Loucy (cell line): Measurements from ENCODE around the gene NCLN.
A peak's percentile ranks its signal among the peaks of the same experiment; 100 is the strongest.

Source experiments
- H2AFZ ChIP-seq: fragments of 200-600 bp; sonication (generic); 2 replicates; pipeline ENCODE4 v1.6.0; 2016; ENCODE audit warnings: antibody characterized with exemption, mild to moderate bottlenecking, low read length, moderate library complexity
- H3F3A ChIP-seq: fragments of 200-600 bp; 2 replicates; pipeline ENCODE4 v1.6.0; 2016; ENCODE audit warnings: antibody characterized with exemption, low read depth, mild to moderate bottlenecking
- H3K27me3 ChIP-seq: fragments of 200-600 bp; sonication (generic); 2 replicates; pipeline ENCODE4 v1.6.1; 2014; ENCODE audit warnings: low read length, mild to moderate bottlenecking; ENCODE audit not compliant: insufficient read depth, poor library complexity, severe bottlenecking
- H3K36me3 ChIP-seq: fragments of 200-600 bp; sonication (generic); 2 replicates; pipeline ENCODE4 v1.6.1; 2016; ENCODE audit warnings: low read length; ENCODE audit not compliant: insufficient read depth
- H3K4me1 ChIP-seq: fragments of 200-600 bp; sonication (generic); 2 replicates; pipeline ENCODE4 v1.5.1; 2014; ENCODE audit warnings: low read length, mild to moderate bottlenecking; ENCODE audit not compliant: insufficient read depth, poor library complexity, severe bottlenecking
- H3K4me2 ChIP-seq: fragments of 200-600 bp; sonication (generic); 2 replicates; pipeline ENCODE4 v1.6.0; 2014; ENCODE audit warnings: antibody characterized with exemption, low read length, low read depth, mild to moderate bottlenecking; ENCODE audit not compliant: poor library complexity, severe bottlenecking
- H3K4me3 ChIP-seq: fragments of 200-600 bp; sonication (generic); 2 replicates; pipeline ENCODE4 v1.5.1; 2014; ENCODE audit warnings: low read length, mild to moderate bottlenecking, mixed read lengths; ENCODE audit not compliant: poor library complexity, severe bottlenecking
- H3K79me2 ChIP-seq: fragments of 200-600 bp; sonication (generic); 2 replicates; pipeline ENCODE4 v1.6.1; 2014; ENCODE audit warnings: low read length; ENCODE audit not compliant: insufficient read depth
- H3K9ac ChIP-seq: fragments of 200-600 bp; sonication (generic); 2 replicates; pipeline ENCODE4 v1.6.0; 2014; ENCODE audit warnings: mild to moderate bottlenecking, low read depth, low read length, moderate library complexity; ENCODE audit not compliant: poor library complexity, severe bottlenecking
- H3K9me2 ChIP-seq: fragments of 200-600 bp; sonication (generic); replicated peaks from 2 replicates; pipeline ENCODE4 v1.6.1; 2016; ENCODE audit warnings: low read depth, low read length, mixed read lengths
- H3K9me3 ChIP-seq: fragments of 200-600 bp; sonication (generic); 2 replicates; pipeline ENCODE4 v1.6.1; 2014; ENCODE audit warnings: mild to moderate bottlenecking, antibody characterized with exemption, low read length, low read depth; ENCODE audit not compliant: insufficient read depth
- H4K20me1 ChIP-seq: fragments of 200-600 bp; sonication (generic); 2 replicates; pipeline ENCODE4 v1.6.0; 2014; ENCODE audit warnings: antibody characterized with exemption, low read length, mild to moderate bottlenecking; ENCODE audit not compliant: insufficient read depth, poor library complexity, severe bottlenecking
- EZH2phosphoT487 ChIP-seq: fragments of 200-600 bp; IDR thresholded peaks from 2 replicates; pipeline ENCODE4 v1.6.1; 2018; ENCODE audit warnings: antibody characterized with exemption, mild to moderate bottlenecking, moderate library complexity, borderline replicate concordance
- TF ChIP-seq, protein P1 (sequence below): fragments of 200-600 bp; sonication (generic); conservative IDR thresholded peaks from 2 replicates; pipeline ENCODE4 v1.5.1; 2014; ENCODE audit warnings: mild to moderate bottlenecking, antibody characterized with exemption, low read length

The NCLN gene

DNA sequence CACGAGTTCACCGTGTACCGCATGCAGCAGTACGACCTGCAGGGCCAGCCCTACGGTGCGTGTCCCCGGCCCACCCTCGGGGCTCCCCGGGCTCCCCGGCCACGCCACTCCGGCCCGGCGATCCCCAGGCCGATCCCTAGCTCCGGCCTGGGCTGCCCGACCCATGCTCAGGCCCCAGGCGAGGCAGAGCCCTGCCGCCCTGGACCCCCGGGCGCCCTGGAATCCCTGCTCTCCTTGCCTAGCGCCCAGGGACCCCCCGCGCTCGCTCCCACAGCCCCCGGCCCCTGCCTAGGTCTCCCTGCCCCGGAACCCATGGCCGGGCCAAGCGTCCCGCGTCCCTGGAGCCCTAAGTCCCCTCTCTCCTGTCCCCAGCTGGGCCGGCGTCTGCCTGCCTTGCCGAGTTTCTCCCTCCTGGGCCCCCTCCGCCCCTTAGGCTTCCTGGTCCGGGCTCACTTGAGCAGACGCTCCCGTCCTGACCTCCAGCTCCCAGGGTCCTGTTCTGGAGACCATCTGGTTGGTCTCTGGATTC, 494 bp downstream of the NCLN start:
- TF ChIP-seq, protein P1, sequence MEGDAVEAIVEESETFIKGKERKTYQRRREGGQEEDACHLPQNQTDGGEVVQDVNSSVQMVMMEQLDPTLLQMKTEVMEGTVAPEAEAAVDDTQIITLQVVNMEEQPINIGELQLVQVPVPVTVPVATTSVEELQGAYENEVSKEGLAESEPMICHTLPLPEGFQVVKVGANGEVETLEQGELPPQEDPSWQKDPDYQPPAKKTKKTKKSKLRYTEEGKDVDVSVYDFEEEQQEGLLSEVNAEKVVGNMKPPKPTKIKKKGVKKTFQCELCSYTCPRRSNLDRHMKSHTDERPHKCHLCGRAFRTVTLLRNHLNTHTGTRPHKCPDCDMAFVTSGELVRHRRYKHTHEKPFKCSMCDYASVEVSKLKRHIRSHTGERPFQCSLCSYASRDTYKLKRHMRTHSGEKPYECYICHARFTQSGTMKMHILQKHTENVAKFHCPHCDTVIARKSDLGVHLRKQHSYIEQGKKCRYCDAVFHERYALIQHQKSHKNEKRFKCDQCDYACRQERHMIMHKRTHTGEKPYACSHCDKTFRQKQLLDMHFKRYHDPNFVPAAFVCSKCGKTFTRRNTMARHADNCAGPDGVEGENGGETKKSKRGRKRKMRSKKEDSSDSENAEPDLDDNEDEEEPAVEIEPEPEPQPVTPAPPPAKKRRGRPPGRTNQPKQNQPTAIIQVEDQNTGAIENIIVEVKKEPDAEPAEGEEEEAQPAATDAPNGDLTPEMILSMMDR: no peak
- no peak for TF ChIP-seq EZH2phosphoT487
- H3K36me3 ChIP-seq: no peaks in the 10 kb centered on the region
- H3K27me3 ChIP-seq: no peaks in the 10 kb centered on the region
- H3K79me2 ChIP-seq: peaks cover 89% of the 10 kb centered on the region
- H4K20me1 ChIP-seq: peaks cover 48% of the 10 kb centered on the region
- peak overlapping the region; percentile 42; the same call in 1 of the 2 replicates for H2AFZ ChIP-seq
- no peaks in the 10 kb centered on the region for H3F3A ChIP-seq
- H3K9ac ChIP-seq: peak overlapping the region; percentile 82
- H3K4me2 ChIP-seq: peak overlapping the region; percentile 100
- H3K4me1 ChIP-seq: peaks cover 30% of the 10 kb centered on the region
- no peaks in the 10 kb centered on the region for H3K9me2 ChIP-seq
- no peaks in the 10 kb centered on the region for H3K9me3 ChIP-seq
- H3K4me3 ChIP-seq: peak overlapping the region; percentile 82

DNA sequence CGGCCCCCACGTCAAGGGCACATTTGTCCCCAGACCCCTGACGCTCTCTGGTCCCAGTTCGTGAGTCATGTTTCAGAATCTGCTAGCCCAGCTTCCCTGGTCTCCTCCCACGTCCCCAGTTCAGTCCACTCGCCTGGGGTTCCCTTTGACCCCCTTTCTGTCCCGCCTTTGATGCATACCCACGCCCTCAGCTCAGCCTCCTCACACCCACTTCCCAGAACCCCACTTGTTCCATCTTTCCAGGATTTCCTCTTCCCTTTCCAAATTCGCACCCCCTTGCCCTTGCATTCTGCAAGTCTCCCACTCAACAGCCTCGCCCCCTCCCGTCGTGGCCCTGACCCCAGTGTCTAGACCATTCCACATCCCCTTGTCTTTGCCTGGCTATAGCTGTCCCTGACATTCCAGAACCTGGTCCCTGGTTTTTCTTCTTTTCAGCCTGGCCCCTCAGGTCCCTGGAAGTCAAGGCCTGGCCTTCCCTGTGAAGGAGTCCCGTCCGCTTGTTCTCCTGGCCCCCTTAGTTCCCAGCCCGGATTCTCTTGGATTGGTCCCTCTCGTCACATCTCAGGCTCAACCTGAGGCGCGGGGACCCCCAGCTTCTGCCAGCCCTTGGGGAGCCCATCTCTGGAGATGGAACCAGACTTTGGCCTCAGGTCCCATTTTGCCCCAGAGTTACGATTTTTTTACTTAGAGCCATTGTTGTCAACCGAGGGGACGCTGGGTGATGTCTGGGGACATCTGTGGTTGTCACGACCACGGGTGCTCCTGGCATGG, 1.3 kb downstream of the NCLN start:
- no peaks in the 10 kb centered on the region for H3F3A ChIP-seq
- no peaks in the 10 kb centered on the region for H3K27me3 ChIP-seq
- H3K79me2 ChIP-seq: peaks cover 86% of the 10 kb centered on the region
- H3K4me3 ChIP-seq: peak overlapping the region; percentile 82
- H3K9ac ChIP-seq: peak overlapping the region; percentile 82
- peaks cover 29% of the 10 kb centered on the region for H3K4me1 ChIP-seq
- no peaks in the 10 kb centered on the region for H3K36me3 ChIP-seq
- no peak overlapping the region for H2AFZ ChIP-seq
- no peaks in the 10 kb centered on the region for H3K9me3 ChIP-seq
- TF ChIP-seq EZH2phosphoT487: no peak
- TF ChIP-seq, protein P1: no peak
- H3K4me2 ChIP-seq: peak overlapping the region; percentile 100
- no peaks in the 10 kb centered on the region for H3K9me2 ChIP-seq
- H4K20me1 ChIP-seq: peaks cover 39% of the 10 kb centered on the region

DNA sequence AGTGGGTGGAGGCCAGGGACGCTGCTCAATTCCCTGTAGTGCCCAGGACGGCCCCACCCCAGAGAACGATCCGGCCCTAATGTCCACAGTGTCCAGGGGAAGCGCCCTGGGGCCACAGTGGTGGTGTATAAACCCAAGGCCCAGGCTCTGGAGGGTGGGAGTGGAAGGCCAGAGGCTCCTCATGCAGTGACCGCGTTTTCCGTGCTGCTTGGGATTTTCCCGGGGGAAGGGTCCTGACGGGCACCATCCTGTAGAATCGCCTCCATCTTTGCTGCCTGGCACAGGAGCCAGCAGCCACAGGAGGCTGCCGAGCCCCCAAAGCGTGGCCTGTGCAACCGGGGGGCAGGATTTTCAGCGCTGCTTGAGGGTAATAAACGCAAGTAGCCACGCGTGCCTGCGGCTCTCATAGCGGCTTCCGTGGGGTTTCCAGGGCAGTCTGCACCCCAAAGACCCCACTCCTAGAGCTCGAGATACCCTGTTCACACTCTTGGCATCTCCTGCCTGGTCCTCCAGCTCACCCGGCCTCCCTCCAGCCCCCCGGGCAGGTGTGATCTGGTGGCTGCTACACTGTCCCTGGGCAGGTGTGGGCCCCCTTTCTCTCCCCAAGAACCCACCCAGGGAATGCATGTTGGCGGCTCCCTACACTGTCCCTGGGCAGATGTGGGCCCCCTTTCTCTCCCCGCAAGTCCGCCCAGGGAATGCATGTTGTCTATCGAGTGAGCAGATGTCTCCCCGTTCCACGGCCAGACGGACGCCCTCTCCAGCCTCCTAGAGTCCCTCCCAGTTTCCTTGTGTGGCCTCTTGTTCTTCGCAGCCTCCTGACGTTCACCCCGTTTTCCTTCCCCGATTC, 2.2 kb downstream of the NCLN start:
- H3K9me3 ChIP-seq: no peaks in the 10 kb centered on the region
- peaks cover 37% of the 10 kb centered on the region for H4K20me1 ChIP-seq
- H2AFZ ChIP-seq: no peak overlapping the region
- H3K36me3 ChIP-seq: no peaks in the 10 kb centered on the region
- peak overlapping the region; percentile 100 for H3K4me2 ChIP-seq
- TF ChIP-seq, protein P1: no peak
- no peak for TF ChIP-seq EZH2phosphoT487
- H3K4me3 ChIP-seq: peak overlapping the region; percentile 82
- H3K27me3 ChIP-seq: no peaks in the 10 kb centered on the region
- peaks cover 78% of the 10 kb centered on the region for H3K79me2 ChIP-seq
- no peaks in the 10 kb centered on the region for H3K9me2 ChIP-seq
- H3K9ac ChIP-seq: peak overlapping the region; percentile 82
- no peaks in the 10 kb centered on the region for H3F3A ChIP-seq
- peaks cover 27% of the 10 kb centered on the region for H3K4me1 ChIP-seq
